Mesothelial cell of epicardium (in vitro differentiated cells): Measurements from ENCODE around the gene AHI1. TPM values are rescaled to one million over a fixed set of nuclear protein-coding genes. Genes with fewer than 3 reads are reported as not detected.

ENCODE experiments used
- DNase-seq, 2 experiments: peaks; one replicate each; pipeline ENCODE4 v3.0.0; 2021; ENCODE audit warnings: low spot score in 2 of 2; ENCODE audit not compliant: unreplicated experiment in 2 of 2
- H3K27ac Mint-ChIP-seq: 2 replicates; pipeline ENCODE4 v1.8.0; 2021; ENCODE audit warnings: mixed read lengths
- H3K27me3 Mint-ChIP-seq: 2 replicates; pipeline ENCODE4 v1.8.0; 2021; ENCODE audit warnings: low read depth, mixed read lengths
- H3K36me3 Mint-ChIP-seq: 2 replicates; pipeline ENCODE4 v1.8.0; 2021; ENCODE audit warnings: mixed read lengths
- H3K4me1 Mint-ChIP-seq: 2 replicates; pipeline ENCODE4 v1.8.0; 2021; ENCODE audit warnings: mixed read lengths
- H3K4me3 Mint-ChIP-seq: 2 replicates; pipeline ENCODE4 v1.8.0; 2021; ENCODE audit warnings: mild to moderate bottlenecking, moderate library complexity, mixed read lengths
- H3K9me3 Mint-ChIP-seq: 2 replicates; pipeline ENCODE4 v1.8.0; 2021; ENCODE audit warnings: mixed read lengths
- total RNA-seq: library from RNA; stranded (reverse); gene quantifications from 3 replicates; pipeline ENCODE4 v1.2.1, GENCODE V29; 2021
- TF ChIP-seq, protein P1 (sequence below): fragments of 200-600 bp; sonication (generic); IDR thresholded peaks from one replicate; pipeline ENCODE4 v1.5.0; 2021; ENCODE audit warnings: antibody characterized with exemption; ENCODE audit not compliant: unreplicated experiment

AHI1 gene
- total RNA-seq, 1 donor from 2014 or later, result 41.6 TPM

- TF ChIP-seq, protein P1, sequence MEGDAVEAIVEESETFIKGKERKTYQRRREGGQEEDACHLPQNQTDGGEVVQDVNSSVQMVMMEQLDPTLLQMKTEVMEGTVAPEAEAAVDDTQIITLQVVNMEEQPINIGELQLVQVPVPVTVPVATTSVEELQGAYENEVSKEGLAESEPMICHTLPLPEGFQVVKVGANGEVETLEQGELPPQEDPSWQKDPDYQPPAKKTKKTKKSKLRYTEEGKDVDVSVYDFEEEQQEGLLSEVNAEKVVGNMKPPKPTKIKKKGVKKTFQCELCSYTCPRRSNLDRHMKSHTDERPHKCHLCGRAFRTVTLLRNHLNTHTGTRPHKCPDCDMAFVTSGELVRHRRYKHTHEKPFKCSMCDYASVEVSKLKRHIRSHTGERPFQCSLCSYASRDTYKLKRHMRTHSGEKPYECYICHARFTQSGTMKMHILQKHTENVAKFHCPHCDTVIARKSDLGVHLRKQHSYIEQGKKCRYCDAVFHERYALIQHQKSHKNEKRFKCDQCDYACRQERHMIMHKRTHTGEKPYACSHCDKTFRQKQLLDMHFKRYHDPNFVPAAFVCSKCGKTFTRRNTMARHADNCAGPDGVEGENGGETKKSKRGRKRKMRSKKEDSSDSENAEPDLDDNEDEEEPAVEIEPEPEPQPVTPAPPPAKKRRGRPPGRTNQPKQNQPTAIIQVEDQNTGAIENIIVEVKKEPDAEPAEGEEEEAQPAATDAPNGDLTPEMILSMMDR, result no peak
- H3K27me3 Mint-ChIP-seq, result no peaks in the 10 kb centered on the region
- H3K36me3 Mint-ChIP-seq, result peaks cover 12% of the 10 kb centered on the region
- no peak for DNase-seq
- no peak overlapping the region for H3K4me3 Mint-ChIP-seq
- H3K9me3 Mint-ChIP-seq, result peaks cover 11% of the 10 kb centered on the region
- no peaks in the 10 kb centered on the region for H3K4me1 Mint-ChIP-seq
- no peak overlapping the region for H3K27ac Mint-ChIP-seq
Observed at GRCh38 chr6:135358251-135358821, 139.2 kb downstream of the AHI1 start.

DNA sequence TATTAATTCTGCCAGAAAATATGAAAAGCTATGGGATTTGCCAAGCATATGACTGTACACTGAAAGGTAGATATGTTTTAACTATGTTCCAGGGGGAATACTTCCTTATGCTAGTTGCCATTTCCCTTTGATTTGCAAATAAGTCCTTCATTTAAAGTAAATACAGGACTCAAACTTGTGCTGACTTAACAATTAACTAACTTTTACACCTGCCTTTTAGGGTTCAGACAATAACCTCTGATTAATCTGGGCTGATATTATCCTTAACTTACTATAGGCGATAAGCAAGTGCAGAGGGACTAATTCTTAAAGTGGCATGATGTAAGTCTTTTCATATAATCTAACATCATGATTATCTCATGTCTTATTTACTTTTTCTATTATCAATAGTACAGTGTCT, 143.1 kb downstream of the AHI1 start:
- H3K27me3 Mint-ChIP-seq, result no peaks in the 10 kb centered on the region
- no peak overlapping the region for H3K4me3 Mint-ChIP-seq
- H3K9me3 Mint-ChIP-seq, result no peaks in the 10 kb centered on the region
- DNase-seq, result no peak
- no peaks in the 10 kb centered on the region for H3K4me1 Mint-ChIP-seq
- TF ChIP-seq, protein P1, result no peak
- H3K36me3 Mint-ChIP-seq, result peaks cover 6% of the 10 kb centered on the region
- H3K27ac Mint-ChIP-seq, result no peak overlapping the region

DNA sequence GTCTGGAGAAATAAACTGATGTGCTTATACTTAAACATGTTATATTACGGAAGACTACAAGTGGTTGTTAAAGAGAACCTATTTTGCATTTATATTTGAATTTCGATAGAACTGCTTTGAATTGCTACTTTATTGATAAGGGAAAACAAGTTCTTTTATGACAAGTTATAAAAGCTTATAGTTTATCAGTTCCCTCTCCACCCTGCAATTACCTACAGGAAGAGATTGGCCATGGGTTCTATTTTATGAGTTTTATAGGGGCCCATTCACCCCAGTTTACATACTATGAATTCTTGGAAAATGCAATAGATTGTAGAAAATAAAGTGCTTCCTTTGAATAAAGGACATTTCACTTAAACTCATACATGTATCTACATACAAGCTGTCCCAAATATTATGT, 144.4 kb downstream of the AHI1 start:
- TF ChIP-seq, protein P1, result no peak
- no peak overlapping the region for H3K4me3 Mint-ChIP-seq
- H3K4me1 Mint-ChIP-seq, result no peaks in the 10 kb centered on the region
- no peaks in the 10 kb centered on the region for H3K9me3 Mint-ChIP-seq
- peaks cover 6% of the 10 kb centered on the region for H3K36me3 Mint-ChIP-seq
- H3K27ac Mint-ChIP-seq, result no peak overlapping the region
- DNase-seq, result no peak
- no peaks in the 10 kb centered on the region for H3K27me3 Mint-ChIP-seq

- no peaks in the 10 kb centered on the region for H3K9me3 Mint-ChIP-seq
- TF ChIP-seq, protein P1, result no peak
- no peak for DNase-seq
- peaks cover 4% of the 10 kb centered on the region for H3K4me1 Mint-ChIP-seq
- peaks cover 6% of the 10 kb centered on the region for H3K36me3 Mint-ChIP-seq
- H3K27ac Mint-ChIP-seq, result no peak overlapping the region
- no peaks in the 10 kb centered on the region for H3K27me3 Mint-ChIP-seq
- no peak overlapping the region for H3K4me3 Mint-ChIP-seq
Observed at GRCh38 chr6:135351635-135352034, 145.9 kb downstream of the AHI1 start.

- no peak overlapping the region for H3K4me3 Mint-ChIP-seq
- H3K36me3 Mint-ChIP-seq, result peaks cover 8% of the 10 kb centered on the region
- H3K4me1 Mint-ChIP-seq, result peaks cover 5% of the 10 kb centered on the region
- H3K27ac Mint-ChIP-seq, result no peak overlapping the region
- H3K9me3 Mint-ChIP-seq, result no peaks in the 10 kb centered on the region
- TF ChIP-seq, protein P1, result no peak
- H3K27me3 Mint-ChIP-seq, result no peaks in the 10 kb centered on the region
- no peak for DNase-seq
Observed at GRCh38 chr6:135347887-135348286, 149.7 kb downstream of the AHI1 start.

DNA sequence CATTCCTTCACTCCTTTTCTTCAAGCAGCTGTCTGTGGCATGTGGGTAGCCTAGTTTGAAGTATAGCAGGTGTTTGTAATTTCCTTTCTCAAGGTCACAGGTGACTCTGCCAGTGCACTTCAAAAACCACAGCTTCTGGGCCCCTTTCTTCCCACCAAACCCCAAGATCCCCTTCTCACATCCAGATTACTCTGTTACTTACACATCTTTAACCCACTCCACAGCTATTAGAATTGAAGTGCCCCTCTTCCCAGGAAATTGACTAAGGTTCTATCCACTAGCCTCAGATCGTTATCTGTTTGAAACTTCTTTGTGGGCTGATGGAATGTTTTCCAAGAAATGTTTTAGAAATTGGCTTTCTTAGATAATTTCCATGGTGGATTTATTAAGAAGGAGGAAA, 150.8 kb downstream of the AHI1 start:
- peaks cover 5% of the 10 kb centered on the region for H3K4me1 Mint-ChIP-seq
- DNase-seq, result no peak
- H3K36me3 Mint-ChIP-seq, result peaks cover 10% of the 10 kb centered on the region
- H3K27me3 Mint-ChIP-seq, result no peaks in the 10 kb centered on the region
- H3K27ac Mint-ChIP-seq, result no peak overlapping the region
- H3K9me3 Mint-ChIP-seq, result peaks cover 5% of the 10 kb centered on the region
- TF ChIP-seq, protein P1, result no peak
- H3K4me3 Mint-ChIP-seq, result no peak overlapping the region
